GM19372 (cell line): ENCODE data around the gene IFT88.

Experiments
- ATAC-seq: cut with Tn5 transposase; IDR thresholded peaks from one replicate; pipeline ENCODE4 v1.9.1; 2021; ENCODE audit warnings: mild to moderate bottlenecking, low read depth, moderate library complexity; ENCODE audit not compliant: unreplicated experiment

IFT88 gene

GRCh38 chr13:20711301-20712044 lies 144.5 kb downstream of the IFT88 start:
- ATAC-seq: no peak

GRCh38 chr13:20713014-20713376 lies 146.0 kb downstream of the IFT88 start:
- no peak for ATAC-seq

GRCh38 chr13:20713751-20714150 lies 146.8 kb downstream of the IFT88 start:
- ATAC-seq: no peak

- ATAC-seq: no peak
Measured at GRCh38 chr13:20714161-20714560, 147.2 kb downstream of the IFT88 start.

DNA sequence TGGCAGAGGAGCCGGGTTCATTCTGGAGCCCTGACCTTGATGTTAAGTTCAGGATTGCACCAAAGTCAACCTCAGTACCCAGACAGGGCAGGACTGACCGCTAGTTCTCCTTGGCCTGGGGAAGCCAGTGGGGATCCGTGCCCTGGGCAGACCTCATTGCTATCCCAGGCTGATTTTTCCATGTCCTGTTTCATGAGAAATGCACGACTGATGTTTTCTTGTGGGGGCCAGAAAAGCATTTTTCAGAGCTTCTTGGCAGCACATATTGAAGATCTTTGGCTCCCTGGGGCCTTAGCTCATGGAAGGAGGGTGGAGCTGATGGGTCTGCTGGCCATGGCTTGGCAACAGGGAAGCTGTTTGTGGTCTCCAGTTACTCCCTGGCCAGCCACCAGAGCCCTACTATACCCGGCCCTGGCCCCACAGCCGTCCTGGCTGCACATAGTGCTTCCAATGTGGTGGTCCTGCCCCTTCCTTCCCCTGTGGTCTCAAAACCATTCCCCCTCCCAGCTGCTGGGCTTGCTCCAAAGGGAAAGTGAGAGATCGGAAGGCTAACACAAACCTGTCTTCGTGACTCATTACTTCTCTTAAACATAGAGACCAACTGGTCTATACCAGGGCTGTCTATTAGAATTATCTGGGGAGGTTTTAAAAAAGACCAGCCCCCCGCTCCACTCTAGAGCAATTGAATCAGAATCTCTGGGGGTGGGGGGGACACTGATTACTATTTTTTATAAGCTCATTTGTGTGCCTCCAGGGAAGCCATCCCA lies 147.8 kb downstream of the IFT88 start:
- no peak for ATAC-seq

- no peak for ATAC-seq
Measured at GRCh38 chr13:20715330-20715712, 148.4 kb downstream of the IFT88 start.

GRCh38 chr13:20716951-20717350 lies 150.0 kb downstream of the IFT88 start:
- no peak for ATAC-seq

- no peak for ATAC-seq
Measured at GRCh38 chr13:20717581-20718542, 150.9 kb downstream of the IFT88 start.

DNA sequence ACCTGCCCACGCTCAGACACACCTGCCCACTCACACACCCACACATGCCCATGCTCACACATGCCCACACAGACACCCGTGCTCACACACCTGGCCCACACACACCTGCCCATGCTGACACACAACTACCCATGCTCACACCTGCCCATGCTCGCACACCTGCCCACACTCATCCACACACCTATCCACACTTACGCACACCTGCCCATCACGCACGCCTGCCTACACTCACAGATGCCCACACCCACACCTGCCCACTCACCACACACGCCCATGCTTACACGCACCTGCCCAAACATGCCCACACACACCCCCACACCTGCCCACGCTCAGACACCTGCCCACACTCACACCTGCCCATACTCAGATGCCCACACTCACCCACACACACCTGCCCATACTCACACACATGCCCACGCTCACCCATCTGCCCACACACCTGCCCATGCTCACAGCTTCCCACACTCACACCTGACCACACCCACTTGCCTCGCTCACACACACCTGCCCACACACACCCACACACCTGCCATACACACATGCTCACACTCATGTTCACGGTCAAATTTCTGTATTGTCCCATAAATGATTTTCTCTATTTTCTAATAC lies 152.1 kb downstream of the IFT88 start:
- no peak for ATAC-seq

DNA sequence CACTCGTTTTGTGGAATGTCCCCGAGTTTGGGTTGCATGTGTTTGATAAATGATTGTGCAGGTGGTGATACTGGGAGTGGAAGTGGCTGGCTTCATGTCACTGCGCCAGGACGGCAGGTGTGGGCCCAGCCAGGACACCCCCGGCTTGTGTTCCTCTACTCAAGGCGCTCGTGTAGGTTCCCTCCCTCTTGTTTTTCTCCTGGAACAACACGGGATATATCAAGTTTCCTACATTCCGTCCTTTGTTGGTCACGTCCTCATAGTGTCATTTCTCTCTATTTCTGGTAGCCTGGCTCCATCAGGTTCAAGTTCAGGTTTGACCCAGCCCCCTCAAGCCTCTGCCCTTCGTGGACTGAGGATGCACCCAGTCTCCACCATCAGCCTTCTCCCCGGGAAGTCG lies 152.8 kb downstream of the IFT88 start:
- no peak for ATAC-seq

DNA sequence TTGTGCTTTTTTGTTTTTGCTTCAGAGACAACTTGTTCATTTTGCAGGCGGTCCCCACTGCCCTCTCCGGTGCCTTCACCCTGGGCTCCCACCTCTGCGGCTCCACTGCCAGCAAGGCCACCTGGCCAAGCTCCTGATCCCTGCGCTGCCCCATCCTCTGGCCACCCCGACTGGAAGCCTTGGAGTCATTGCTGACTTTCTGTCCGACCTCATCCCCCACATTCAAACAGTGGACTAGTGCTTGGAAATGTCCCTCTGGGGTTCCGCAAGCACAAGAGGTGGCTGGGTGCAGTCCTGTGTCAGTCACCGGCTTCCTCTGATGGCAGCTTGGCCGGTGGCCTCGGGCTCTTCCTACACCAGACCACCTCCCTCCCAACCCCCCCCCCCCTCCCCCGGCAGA lies 153.5 kb downstream of the IFT88 start:
- no peak for ATAC-seq

GRCh38 chr13:20721058-20721453 lies 154.1 kb downstream of the IFT88 start:
- ATAC-seq: no peak

GRCh38 chr13:20721454-20722357 lies 154.7 kb downstream of the IFT88 start:
- ATAC-seq: no peak

DNA sequence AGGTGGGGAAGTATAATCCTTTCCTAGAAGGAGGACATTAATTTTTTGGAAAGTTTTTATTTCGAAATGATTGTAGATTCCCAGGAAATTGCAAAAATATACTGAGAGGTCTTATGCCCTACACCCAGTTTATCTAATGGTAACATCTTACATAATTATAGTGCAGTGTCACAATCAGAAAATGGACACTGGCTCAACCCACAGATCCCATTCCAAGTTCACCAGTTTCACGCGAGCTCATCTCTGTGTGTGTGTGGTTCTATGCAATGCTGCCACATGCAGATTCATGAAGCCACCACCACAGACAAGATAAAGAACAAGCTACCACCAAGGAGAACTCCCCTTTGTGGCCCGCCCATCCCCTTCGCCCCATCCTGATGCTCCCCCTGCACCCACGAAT lies 160.9 kb downstream of the IFT88 start:
- ATAC-seq: no peak

DNA sequence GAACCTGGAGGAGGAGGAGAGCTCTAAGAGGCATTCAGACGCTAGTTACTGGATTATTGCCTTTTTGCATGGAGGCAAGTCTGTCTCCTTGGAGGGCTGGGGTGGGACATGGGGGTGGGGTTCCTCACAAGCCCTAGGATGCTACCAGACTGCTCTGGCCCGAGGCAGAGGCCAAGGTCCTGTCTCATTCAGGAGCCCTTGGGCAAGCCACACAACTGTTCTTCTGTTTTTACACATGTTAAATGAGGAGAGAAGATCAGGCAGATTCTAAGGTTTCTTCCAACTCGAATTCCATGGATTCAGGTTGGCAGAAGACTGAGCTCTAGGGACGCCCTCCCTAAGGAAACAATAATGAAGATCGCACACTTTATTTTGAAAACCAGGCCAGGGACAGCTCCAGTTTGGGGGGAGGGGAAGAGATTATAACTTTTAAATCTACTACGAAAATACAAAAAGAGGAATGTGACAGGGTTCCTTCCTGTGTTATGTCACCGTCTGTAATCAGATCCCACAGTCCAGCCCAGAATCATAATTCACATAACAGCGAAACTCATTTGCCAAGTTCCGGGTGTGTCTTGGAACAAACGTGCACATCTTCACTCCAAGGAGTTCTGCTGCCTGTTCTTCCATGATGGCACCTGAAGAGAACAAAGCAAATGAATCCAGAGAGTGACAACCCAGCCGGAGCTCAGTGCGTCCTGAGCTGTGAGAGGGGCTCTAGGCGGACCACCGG lies 161.8 kb downstream of the IFT88 start:
- ATAC-seq: no peak

- no peak for ATAC-seq
Measured at GRCh38 chr13:20729633-20730585, 163.0 kb downstream of the IFT88 start.

DNA sequence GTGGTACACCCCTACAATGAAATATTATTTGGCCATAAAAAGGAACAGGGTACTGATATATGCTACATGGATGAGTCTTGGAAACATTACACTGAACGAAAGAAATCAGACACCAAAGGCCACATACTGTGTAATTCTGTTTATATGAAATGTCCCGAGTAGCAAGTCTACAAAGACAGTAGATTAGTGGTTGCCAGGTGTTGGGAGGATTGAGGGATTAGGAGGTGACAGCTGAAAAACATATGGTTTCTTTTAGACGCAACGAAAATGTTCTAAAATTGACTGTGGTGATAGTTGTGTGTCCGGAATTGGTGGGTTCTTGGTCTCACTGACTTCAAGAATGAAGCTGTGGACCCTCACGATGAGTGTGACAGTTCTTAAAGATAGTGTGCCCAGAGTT lies 171.7 kb downstream of the IFT88 start:
- ATAC-seq: no peak

DNA sequence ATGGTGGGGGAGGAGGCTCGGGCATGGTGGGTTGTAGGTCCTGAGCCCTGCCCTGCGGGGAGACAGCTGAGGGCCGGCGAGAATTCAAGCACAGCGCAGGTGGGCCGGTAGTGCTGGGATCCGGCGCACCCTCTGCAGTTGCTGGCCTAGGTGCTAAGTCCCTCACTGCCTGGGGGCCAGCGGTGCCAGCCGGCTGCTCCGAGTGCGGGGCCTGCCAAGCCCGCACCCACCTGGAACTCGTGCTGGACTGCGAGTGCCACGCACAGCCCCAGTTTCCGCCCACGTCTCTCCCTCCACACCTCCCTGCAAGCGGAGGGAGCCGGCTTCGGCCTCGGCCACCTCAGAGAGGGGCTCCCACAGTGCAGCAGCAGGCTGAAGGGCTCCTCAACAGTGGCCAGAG lies 173.1 kb downstream of the IFT88 start:
- ATAC-seq: no peak
